WI38 (cell line): ENCODE results near the gene SLC7A5.
"Not testable (repeated sequence)": the region's sequence is repeated elsewhere in the genome, so short reads cannot be mapped to it uniquely, and the experiment has no call there.

ENCODE experiments used
- H3K4me3 ChIP-seq: 2 replicates; pipeline ENCODE4 v1.5.1; 2011; ENCODE audit warnings: low read depth, mild to moderate bottlenecking, control low read depth, low read length
- TF ChIP-seq, protein P1 (sequence below): IDR thresholded peaks from 2 replicates; pipeline ENCODE4 v1.5.1; 2012; ENCODE audit warnings: low read depth, mild to moderate bottlenecking, control low read depth, low read length

The SLC7A5 gene

DNA sequence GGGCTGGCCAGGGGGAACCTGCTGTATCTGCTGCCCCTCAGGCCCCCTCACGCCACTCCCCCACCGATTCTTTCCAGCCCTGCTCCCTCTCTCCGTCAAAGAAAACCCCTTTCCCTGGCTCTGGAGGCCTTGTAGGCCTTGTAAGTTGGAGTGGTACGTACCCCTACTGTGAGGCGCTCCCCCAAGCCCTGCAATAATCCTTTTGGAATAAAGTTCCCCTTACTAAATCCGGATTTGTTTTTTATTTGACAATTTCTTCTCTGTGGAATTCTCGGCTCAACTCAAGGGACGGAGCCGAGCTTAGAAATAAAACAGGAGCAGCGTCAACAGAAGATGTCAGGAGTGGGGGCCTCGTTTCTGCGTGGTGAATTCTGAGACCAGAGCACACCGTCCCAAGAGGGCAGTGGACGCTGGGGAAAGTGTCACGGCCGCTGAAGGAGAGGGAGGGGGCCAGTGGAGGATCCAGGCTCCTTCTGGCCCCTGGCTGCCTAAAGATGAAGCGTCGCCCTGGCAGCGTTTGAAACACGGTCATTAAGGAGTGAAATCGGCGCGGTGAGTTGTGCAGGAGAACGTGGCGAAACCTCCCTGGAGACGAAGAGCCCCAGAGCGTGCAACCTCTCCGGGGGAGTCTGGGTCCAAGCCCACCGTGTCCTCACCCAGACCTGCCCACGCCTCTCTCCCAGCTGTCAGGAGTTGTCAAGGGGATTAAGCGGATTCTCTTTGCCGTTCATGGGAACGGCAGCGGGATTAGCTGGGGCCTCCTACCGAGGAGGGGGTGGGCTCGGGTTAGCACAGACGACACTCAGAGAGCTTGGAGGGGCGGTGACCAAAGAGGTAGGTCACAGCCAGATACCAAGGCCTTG is 47.0 kb downstream of the SLC7A5 start:
- TF ChIP-seq, protein P1, sequence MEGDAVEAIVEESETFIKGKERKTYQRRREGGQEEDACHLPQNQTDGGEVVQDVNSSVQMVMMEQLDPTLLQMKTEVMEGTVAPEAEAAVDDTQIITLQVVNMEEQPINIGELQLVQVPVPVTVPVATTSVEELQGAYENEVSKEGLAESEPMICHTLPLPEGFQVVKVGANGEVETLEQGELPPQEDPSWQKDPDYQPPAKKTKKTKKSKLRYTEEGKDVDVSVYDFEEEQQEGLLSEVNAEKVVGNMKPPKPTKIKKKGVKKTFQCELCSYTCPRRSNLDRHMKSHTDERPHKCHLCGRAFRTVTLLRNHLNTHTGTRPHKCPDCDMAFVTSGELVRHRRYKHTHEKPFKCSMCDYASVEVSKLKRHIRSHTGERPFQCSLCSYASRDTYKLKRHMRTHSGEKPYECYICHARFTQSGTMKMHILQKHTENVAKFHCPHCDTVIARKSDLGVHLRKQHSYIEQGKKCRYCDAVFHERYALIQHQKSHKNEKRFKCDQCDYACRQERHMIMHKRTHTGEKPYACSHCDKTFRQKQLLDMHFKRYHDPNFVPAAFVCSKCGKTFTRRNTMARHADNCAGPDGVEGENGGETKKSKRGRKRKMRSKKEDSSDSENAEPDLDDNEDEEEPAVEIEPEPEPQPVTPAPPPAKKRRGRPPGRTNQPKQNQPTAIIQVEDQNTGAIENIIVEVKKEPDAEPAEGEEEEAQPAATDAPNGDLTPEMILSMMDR: no peak
- H3K4me3 ChIP-seq: no peak overlapping the region

DNA sequence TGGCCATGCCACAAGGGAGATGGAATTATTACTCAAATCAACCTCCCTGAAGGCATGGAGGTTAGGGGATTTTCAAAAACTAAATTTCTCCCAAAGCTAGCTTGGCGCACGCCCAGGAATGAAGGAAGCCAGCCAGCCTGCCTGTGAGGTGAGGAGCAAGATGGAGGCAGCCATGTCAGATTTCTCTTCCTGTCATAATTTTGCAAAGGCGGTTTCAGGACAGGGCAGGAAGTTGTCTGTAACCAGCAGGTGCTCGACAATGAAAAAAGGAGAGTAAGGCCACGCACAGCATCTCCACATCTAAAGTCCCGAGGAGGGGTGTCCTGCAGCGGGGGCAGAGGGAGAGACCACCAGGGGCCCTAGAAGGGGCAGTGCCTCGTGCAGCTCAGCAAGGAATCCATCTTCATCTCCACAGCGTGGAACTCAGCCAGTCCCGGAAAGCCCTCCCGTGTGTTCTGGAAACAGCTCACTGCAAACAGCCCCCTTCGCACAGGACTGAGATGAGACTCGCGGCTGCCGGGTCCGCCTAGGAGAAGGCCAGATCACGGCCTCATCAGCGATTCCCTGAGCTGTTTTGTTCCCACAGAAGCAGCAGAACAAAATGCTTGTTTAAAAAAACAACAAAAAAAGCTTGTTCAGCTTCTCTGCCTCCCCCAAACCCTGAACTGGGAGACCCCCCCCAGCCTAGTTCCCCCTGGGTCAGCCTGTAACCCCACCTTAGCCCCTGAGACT is 47.8 kb downstream of the SLC7A5 start:
- H3K4me3 ChIP-seq: no peak overlapping the region
- TF ChIP-seq, protein P1: no peak

DNA sequence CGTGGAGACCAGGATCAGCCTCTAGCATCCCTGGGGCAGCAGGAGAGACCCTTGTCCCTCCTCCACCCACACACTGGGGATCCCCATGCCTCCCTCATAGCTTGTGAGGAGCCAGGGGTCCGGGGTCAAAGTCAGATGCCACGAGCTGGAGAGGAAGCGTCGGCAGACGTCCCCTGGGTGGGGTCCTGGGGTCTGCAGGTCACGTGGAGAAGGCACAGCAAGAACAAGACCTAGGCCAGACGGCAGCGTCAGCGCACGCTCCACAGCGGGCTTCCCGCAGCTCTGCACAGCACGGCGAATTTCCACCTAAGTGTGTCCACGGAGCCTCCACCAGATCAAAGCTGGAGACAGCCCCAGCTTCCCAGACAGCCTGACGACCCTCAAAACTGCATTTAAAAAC is 49.3 kb downstream of the SLC7A5 start:
- no peak overlapping the region for H3K4me3 ChIP-seq
- TF ChIP-seq, protein P1: no peak

DNA sequence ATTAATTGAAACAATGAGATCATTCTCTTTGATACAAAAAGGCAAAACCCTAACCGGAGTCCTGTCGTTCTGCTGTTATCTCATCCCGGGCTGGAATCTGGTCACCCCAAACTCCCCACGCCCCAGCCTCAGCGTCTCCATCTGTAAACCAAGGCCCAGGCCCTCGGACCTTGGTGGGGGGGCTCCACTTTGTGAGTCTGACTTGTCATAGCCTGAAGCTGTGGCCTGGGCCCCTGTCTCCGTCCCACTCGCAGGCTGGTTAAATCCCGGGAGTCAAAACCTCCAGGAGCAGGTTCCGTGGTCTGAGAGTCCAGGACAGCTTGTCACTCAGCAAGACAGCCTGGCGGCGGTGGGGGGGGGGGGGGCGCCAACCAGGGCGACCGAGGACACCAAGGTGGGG is 50.0 kb downstream of the SLC7A5 start:
- TF ChIP-seq, protein P1: no peak
- H3K4me3 ChIP-seq: no peak overlapping the region

DNA sequence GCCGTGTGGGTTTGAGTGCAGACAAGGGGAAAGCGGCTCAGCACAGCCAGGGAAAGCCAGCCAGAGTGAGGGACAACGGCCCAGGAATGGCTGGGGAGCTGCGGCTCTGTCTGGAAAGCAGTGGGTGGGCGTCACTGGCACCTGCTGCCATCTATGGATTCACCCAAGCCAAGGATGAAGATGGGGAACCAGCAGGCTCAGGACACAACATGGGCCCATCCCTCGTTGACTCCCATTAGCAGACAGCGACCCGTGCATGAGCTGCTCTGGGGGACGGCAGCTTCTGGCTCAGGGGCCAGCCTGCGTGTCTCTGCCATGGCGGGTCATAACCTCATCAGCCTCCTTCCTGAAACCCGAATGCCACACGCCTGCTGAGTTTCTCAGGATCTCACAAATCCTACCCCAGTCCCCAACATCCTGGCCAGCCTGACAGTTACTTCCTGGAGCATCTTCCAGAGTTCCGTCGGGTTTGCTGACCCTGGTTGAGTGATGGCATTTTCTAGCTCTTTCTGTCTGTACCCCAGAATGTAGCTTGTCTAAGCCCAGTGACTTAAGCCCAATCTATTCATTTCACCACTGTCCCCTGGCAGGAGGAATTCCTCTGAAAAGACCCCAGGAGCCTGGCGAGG is 50.7 kb downstream of the SLC7A5 start:
- no peak overlapping the region for H3K4me3 ChIP-seq
- TF ChIP-seq, protein P1: no peak

DNA sequence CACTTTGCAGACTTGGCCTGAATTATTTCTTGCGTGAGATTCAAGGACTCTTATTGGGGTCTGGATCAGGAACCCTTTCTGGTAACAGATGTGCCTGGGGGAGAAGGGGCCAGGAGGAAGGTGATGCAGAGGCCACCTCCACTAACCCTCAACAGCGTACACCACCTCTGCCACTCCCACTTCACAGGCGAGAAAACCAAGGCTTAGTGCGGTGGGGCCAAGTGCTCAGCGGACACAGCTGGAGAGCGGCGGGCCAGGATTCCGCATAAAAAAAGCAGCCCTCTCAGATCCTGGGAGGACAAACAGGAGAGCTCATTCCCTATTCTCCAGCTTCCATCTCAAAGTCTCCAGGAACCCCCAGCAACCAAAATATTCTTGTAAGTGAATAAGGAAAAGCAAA is 51.4 kb downstream of the SLC7A5 start:
- no peak overlapping the region for H3K4me3 ChIP-seq
- TF ChIP-seq, protein P1: no peak

DNA sequence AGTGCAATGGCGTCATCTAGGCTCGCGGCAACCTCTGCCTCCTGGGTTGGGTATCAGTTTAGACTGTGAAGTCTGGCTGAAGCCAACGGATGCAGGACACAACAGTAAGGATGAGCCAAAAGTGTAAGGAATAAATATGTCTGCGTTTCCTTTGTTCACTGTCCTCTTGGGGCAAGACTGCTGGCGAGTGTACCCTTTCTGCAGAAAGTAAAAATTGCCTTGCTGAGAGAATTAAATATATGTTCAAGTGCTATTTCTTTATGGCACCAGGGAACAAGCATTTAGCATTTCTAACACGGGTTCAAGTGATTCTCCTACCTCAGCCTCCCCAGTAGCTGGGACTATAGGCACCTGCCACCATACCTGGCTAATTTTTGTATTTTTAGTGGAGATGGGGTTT is 51.9 kb downstream of the SLC7A5 start:
- not testable (repeated sequence) for H3K4me3 ChIP-seq
